HEK293T (cell line): ENCODE data around the gene FBXO24.

Source experiments
- ARNT ChIP-seq: fragments of 450-650 bp; IDR thresholded peaks from 2 replicates; pipeline ENCODE4 v1.6.1; 2017; ENCODE audit warnings: mild to moderate bottlenecking
- BHLHE40 ChIP-seq: fragments of 450-650 bp; IDR thresholded peaks from 2 replicates; pipeline ENCODE4 v1.6.1; 2016; ENCODE audit warnings: mild to moderate bottlenecking, moderate library complexity, borderline replicate concordance
- CTBP1 ChIP-seq: fragments of 450-650 bp; IDR thresholded peaks from 2 replicates; pipeline ENCODE4 v1.6.1; 2016; ENCODE audit warnings: borderline replicate concordance
- ELF4 ChIP-seq: fragments of 450-650 bp; IDR thresholded peaks from 2 replicates; pipeline ENCODE4 v1.6.1; 2017; ENCODE audit warnings: antibody characterized with exemption
- HDGF ChIP-seq: fragments of 450-650 bp; IDR thresholded peaks from 2 replicates; pipeline ENCODE4 v1.6.1; 2017; ENCODE audit warnings: antibody characterized with exemption, borderline replicate concordance
- L3MBTL2 ChIP-seq: fragments of 450-650 bp; conservative IDR thresholded peaks from 2 replicates; pipeline ENCODE4 v1.6.1; 2016; ENCODE audit warnings: mild to moderate bottlenecking
- PKNOX1 ChIP-seq: fragments of 450-650 bp; IDR thresholded peaks from 2 replicates; pipeline ENCODE4 v1.6.1; 2016
- SP1 ChIP-seq: fragments of 450-650 bp; IDR thresholded peaks from 2 replicates; pipeline ENCODE4 v1.6.1; 2017
- SUZ12 ChIP-seq: fragments of 450-650 bp; IDR thresholded peaks from 2 replicates; pipeline ENCODE4 v1.6.1; 2016; ENCODE audit warnings: mild to moderate bottlenecking
- ZNF384 ChIP-seq: fragments of 450-650 bp; IDR thresholded peaks from 2 replicates; pipeline ENCODE4 v1.6.1; 2016

DNA sequence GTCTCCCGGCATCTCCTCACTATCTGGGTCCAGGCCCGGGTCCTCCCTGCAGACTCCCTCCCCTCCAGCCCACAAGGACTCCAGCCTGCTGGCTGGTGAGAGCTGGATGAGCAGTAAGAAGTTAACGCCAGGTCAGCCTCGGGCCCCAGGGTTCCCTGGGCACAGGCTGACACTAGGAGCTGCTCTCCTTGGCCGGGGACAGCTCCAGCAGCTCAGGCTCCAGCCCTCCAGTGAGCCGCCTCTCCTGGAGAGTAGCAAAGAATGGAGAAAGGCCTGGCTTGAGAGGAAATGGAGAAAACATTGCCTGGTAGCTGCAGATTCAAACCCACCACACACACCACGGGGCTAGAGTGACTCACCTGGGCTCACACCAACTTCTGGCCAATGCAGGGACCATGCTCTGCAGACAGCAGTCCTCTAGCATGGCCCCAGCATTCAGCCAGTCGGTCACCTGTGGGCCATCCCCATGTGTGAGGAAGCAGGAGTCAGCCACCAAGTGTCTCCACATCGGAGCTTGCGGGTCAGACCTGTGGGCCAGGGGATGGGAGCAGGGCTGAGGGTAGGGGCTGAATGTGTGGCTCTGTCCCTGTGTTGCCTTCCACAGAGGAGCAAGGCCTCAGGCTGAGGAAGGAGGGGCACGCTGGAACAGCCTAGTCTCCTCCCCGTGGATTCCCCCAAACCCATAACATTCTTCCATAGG, 18.9 kb upstream of the FBXO24 start:
- no peak for TF ChIP-seq PKNOX1
- no peak for TF ChIP-seq SP1
- no peak for TF ChIP-seq ELF4
- TF ChIP-seq BHLHE40: no peak
- no peak for TF ChIP-seq ARNT
- TF ChIP-seq CTBP1: no peak
- no peak for TF ChIP-seq SUZ12
- TF ChIP-seq ZNF384: no peak
- no peak for TF ChIP-seq L3MBTL2
- no peak for TF ChIP-seq HDGF
